K562 (cell line): ENCODE data around the gene ATP5PF. TPM values are rescaled to one million over a fixed set of nuclear protein-coding genes. Genes with fewer than 3 reads are reported as not detected.
A peak's percentile ranks its signal among the peaks of the same experiment; 100 is the strongest.

Experiments
- HMG20B ChIP-seq: fragments of 250-450 bp; sonication (Bioruptor Pico); IDR thresholded peaks from 2 replicates; pipeline ENCODE4 v1.5.0; 2021; ENCODE audit warnings: mild to moderate bottlenecking
- HMGN3 ChIP-seq: IDR thresholded peaks from 2 replicates; pipeline ENCODE4 v1.6.1; 2011; ENCODE audit warnings: borderline replicate concordance, low read depth, mild to moderate bottlenecking, mixed read lengths, low read length; ENCODE audit not compliant: insufficient read length; ENCODE audit errors: extremely low read depth
- OTX1 ChIP-seq: fragments of 450-650 bp; formaldehyde crosslinking; IDR thresholded peaks from 2 replicates; pipeline ENCODE4 v1.4.0; 2022; ENCODE audit warnings: mild to moderate bottlenecking
- PHB2 ChIP-seq: fragments of 450-650 bp; IDR thresholded peaks from 2 replicates; pipeline ENCODE4 v1.6.1; 2017; ENCODE audit warnings: low read depth
- RAD21 ChIP-seq, 2 experiments: fragments of 250-450 bp in 1 of 2; fragments of 450-650 bp in 1 of 2; sonication (Bioruptor Pico) in 1 of 2; formaldehyde crosslinking in 1 of 2; IDR thresholded peaks in 1 of 2; conservative IDR thresholded peaks in 1 of 2; 2 replicates each; pipeline versions ENCODE4 v1.4.0 to v1.8.0; 2020 to 2022; ENCODE audit warnings: mild to moderate bottlenecking in 2 of 2, moderate library complexity in 1 of 2
- SREBF2 ChIP-seq: sonication (generic); formaldehyde crosslinking; IDR thresholded peaks from 2 replicates; pipeline ENCODE4 v1.4.0; 2020; ENCODE audit warnings: mild to moderate bottlenecking, missing genetic modification reagents
- SUPT5H ChIP-seq: fragments of 450-650 bp; IDR thresholded peaks from 2 replicates; pipeline ENCODE4 v1.6.1; 2016
- ZNF239 ChIP-seq: fragments of 250-450 bp; sonication (Bioruptor Pico); IDR thresholded peaks from 2 replicates; pipeline ENCODE4 v1.4.0; 2020; ENCODE audit warnings: mild to moderate bottlenecking
- polyA plus RNA-seq, 8 experiments: library from polyadenylated mRNA; depleted of rRNA in 4 of 8; stranded (reverse) in 5 of 8; unstranded in 3 of 8; fragments of >200 nt; fragmentation: Nextera tagmentation in 2 of 8; fragmentation: Illumina TruSeq in 1 of 8; extraction: Ambion mirVana in 2 of 8; extraction: Trizol in 1 of 8; gene quantifications; 2 replicates each; pipeline versions ENCODE4 v1.2.1 to v1.2.3, GENCODE V29; 2011 to 2014; ENCODE audit warnings: inconsistent platforms in 1 of 8, missing spikeins in 1 of 8
- total RNA-seq, 7 experiments: library from RNA; depleted of rRNA in 6 of 7; stranded (reverse); fragments of >200 nt in 6 of 7; fragmentation: Illumina TruSeq in 2 of 7; extraction: Trizol in 2 of 7; gene quantifications; 2 replicates each; pipeline versions ENCODE4 v1.2.1 to v1.2.3, GENCODE V29; 2011 to 2021; ENCODE audit warnings: low replicate concordance in 1 of 7
- TF ChIP-seq, protein P1 (sequence below): fragments of 450-650 bp; IDR thresholded peaks from 2 replicates; pipeline ENCODE4 v1.6.1; 2017; ENCODE audit warnings: antibody characterized with exemption, mild to moderate bottlenecking
- TF ChIP-seq, protein P2 (sequence below), 2 experiments: fragments of 450-650 bp in 1 of 2; sonication (generic) in 1 of 2; formaldehyde crosslinking in 1 of 2; IDR thresholded peaks in 1 of 2; conservative IDR thresholded peaks in 1 of 2; 2 replicates each; pipeline versions ENCODE4 v1.6.1 to v1.8.1; 2016 to 2023; ENCODE audit warnings: mild to moderate bottlenecking in 2 of 2, moderate library complexity in 2 of 2, inconsistent platforms in 1 of 2, missing genetic modification reagents in 1 of 2

The ATP5PF gene
- total and polyA plus RNA-seq, 9 of the 15 experiments (the other 6 are each of a cell fraction or from before 2014, with no cell fraction given): 242 to 2,488 (median 533) TPM

DNA sequence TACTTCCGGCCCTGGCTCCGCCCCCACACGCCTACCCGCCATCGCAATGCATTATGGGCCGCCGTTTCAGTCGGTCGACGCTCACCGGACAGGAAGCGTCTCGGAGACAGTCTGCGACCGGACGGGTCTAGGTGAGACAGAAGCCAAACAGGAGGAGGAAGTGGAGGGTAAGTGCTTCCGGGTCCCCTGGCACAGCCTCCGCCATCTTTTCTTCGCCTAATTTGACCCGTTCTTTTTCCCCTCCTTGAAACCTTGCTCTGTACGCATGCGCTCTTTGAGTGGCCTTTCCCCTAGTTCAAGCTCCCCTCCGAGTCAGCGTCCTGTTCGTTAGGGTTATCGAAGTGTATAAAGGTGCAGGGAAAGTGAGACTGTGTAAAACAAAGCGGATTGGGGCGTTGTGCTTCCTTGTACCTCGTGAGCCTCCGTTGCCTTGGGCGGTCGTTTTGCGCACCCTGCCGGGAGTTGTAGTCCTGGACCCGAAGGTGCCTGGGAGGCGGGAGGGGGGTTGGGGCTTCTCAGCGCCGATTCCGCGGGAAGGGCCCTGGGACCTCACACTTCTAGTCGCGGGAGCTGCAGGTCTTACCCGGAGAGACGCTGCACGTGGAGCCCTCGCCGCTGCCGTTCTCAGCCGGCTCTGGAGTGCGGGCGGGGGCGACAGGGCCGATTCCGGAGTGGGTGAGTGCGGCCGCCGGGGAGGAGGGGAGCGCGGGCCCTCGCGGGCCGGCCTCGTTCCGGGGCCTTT lies at the start of gene ATP5PF, which contains the start of gene GABPA (continued):
- TF ChIP-seq ZNF239 (CRISPR knock-in tag) (0 out of 2 replicates have a peak, but pooled peaks have one; percentile 11), PHB2 (no peak), RAD21 (CRISPR knock-in tag; conservative IDR thresholded peaks at IDR 0.05 in 1 of 2, IDR thresholded peaks at IDR 0.05 in 1 of 2) (no peak), HMGN3 (peak; percentile 66), SREBF2 (CRISPR knock-in tag) (no peak), SUPT5H (peak; percentile 69), HMG20B (CRISPR knock-in tag) (no peak), OTX1 (CRISPR knock-in tag) (0 out of 2 replicates have a peak, but pooled peaks have one; percentile 6)
- TF ChIP-seq, protein P1, sequence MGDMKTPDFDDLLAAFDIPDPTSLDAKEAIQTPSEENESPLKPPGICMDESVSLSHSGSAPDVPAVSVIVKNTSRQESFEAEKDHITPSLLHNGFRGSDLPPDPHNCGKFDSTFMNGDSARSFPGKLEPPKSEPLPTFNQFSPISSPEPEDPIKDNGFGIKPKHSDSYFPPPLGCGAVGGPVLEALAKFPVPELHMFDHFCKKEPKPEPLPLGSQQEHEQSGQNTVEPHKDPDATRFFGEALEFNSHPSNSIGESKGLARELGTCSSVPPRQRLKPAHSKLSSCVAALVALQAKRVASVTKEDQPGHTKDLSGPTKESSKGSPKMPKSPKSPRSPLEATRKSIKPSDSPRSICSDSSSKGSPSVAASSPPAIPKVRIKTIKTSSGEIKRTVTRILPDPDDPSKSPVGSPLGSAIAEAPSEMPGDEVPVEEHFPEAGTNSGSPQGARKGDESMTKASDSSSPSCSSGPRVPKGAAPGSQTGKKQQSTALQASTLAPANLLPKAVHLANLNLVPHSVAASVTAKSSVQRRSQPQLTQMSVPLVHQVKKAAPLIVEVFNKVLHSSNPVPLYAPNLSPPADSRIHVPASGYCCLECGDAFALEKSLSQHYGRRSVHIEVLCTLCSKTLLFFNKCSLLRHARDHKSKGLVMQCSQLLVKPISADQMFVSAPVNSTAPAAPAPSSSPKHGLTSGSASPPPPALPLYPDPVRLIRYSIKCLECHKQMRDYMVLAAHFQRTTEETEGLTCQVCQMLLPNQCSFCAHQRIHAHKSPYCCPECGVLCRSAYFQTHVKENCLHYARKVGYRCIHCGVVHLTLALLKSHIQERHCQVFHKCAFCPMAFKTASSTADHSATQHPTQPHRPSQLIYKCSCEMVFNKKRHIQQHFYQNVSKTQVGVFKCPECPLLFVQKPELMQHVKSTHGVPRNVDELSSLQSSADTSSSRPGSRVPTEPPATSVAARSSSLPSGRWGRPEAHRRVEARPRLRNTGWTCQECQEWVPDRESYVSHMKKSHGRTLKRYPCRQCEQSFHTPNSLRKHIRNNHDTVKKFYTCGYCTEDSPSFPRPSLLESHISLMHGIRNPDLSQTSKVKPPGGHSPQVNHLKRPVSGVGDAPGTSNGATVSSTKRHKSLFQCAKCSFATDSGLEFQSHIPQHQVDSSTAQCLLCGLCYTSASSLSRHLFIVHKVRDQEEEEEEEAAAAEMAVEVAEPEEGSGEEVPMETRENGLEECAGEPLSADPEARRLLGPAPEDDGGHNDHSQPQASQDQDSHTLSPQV: peak; percentile 39; the same call in 1 of the 2 replicates
- TF ChIP-seq, protein P2, sequence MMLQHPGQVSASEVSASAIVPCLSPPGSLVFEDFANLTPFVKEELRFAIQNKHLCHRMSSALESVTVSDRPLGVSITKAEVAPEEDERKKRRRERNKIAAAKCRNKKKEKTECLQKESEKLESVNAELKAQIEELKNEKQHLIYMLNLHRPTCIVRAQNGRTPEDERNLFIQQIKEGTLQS (IDR thresholded peaks at IDR 0.05): no peak
- TF ChIP-seq, protein P2 (CRISPR knock-in tag; conservative IDR thresholded peaks at IDR 0.05): no peak
